Measurements from ENCODE around the gene CCDC69.
"Not testable (repeated sequence)": the region's sequence is repeated elsewhere in the genome, so short reads cannot be mapped to it uniquely, and the experiment has no call there.

CCDC69 gene

GRCh38 chr5:151219789-151220188 is 4.1 kb downstream of the CCDC69 start:
- DNase-seq = no peak

GRCh38 chr5:151219138-151219537 is 4.8 kb downstream of the CCDC69 start:
- no peak for DNase-seq

GRCh38 chr5:151218177-151218576 is 5.7 kb downstream of the CCDC69 start:
- no peak for DNase-seq

- DNase-seq = no peak
Observed at GRCh38 chr5:151216781-151217180, 7.1 kb downstream of the CCDC69 start.

GRCh38 chr5:151215546-151215880 is 8.4 kb downstream of the CCDC69 start:
- DNase-seq = no peak

GRCh38 chr5:151214614-151215545 is 9.0 kb downstream of the CCDC69 start:
- no peak for DNase-seq

- DNase-seq = peak; percentile 94
Observed at GRCh38 chr5:151213803-151214613, 9.9 kb downstream of the CCDC69 start.

- DNase-seq = no peak
Observed at GRCh38 chr5:151212406-151212798, 11.5 kb downstream of the CCDC69 start.

GRCh38 chr5:151208481-151208914 is 15.4 kb downstream of the CCDC69 start:
- DNase-seq = no peak

GRCh38 chr5:151205411-151205810 is 18.5 kb downstream of the CCDC69 start:
- DNase-seq = no peak

- DNase-seq = no peak
Observed at GRCh38 chr5:151204051-151204450, 19.8 kb downstream of the CCDC69 start.

- no peak for DNase-seq
Observed at GRCh38 chr5:151202381-151203139, 21.3 kb downstream of the CCDC69 start.

- no peak for DNase-seq
Observed at GRCh38 chr5:151200913-151201595, 22.8 kb downstream of the CCDC69 start.

GRCh38 chr5:151199581-151200185 is 24.2 kb downstream of the CCDC69 start:
- no peak for DNase-seq

- no peak for DNase-seq
Observed at GRCh38 chr5:151198861-151199260, 25.0 kb downstream of the CCDC69 start.

GRCh38 chr5:151197291-151197600 is 26.6 kb downstream of the CCDC69 start:
- DNase-seq = not testable (repeated sequence)

GRCh38 chr5:151196556-151197290 is 27.2 kb downstream of the CCDC69 start:
- no peak for DNase-seq

- no peak for DNase-seq
Observed at GRCh38 chr5:151195622-151196021, 28.3 kb downstream of the CCDC69 start.

GRCh38 chr5:151192626-151193025 is 31.3 kb downstream of the CCDC69 start:
- DNase-seq = no peak

- DNase-seq = no peak
Observed at GRCh38 chr5:151191661-151192060, 32.2 kb downstream of the CCDC69 start.

GRCh38 chr5:151189151-151189550 is 34.7 kb downstream of the CCDC69 start:
- DNase-seq = no peak

- DNase-seq = no peak
Observed at GRCh38 chr5:151186538-151186937, 37.4 kb downstream of the CCDC69 start.

All from GDM1 (cell line).